Hepatocyte (in vitro differentiated cells): ENCODE data around the gene EIF2B4.

Experiments used
- CTCF ChIP-seq: fragments of 200-600 bp; sonication (generic); IDR thresholded peaks from 2 replicates; pipeline ENCODE4 v1.5.1; 2016; ENCODE audit warnings: antibody characterized with exemption, mild to moderate bottlenecking; ENCODE audit not compliant: poor library complexity
- EZH2 ChIP-seq: fragments of 200-600 bp; sonication (generic); IDR thresholded peaks from 2 replicates; pipeline ENCODE4 v1.6.1; 2016; ENCODE audit warnings: antibody characterized with exemption, mild to moderate bottlenecking, borderline replicate concordance

- TF ChIP-seq EZH2 = no peak
- TF ChIP-seq CTCF = no peak
Measured at GRCh38 chr2:27347641-27348040, 22.5 kb downstream of the EIF2B4 start.
